HepG2 (cell line): Measurements from ENCODE around the gene NUDT14. TPM values are rescaled to one million over a fixed set of nuclear protein-coding genes. Genes with fewer than 3 reads are reported as not detected.

ENCODE experiments used
- ATAC-seq: fragments of 200-7000 bp; cut with Tn5 transposase; 3 replicates; pipeline ENCODE4 v1.9.1; 2020; ENCODE audit warnings: mild to moderate bottlenecking, moderate library complexity
- BruUV-seq: library from RNA; stranded (reverse); fragments of 400-500 nt; replicated peaks from 2 replicates; lab custom pipeline; 2021; lab: Mats Ljungman, UMichigan
- CTCF ChIA-PET: fragments of 300-600 bp; formaldehyde crosslinking; extraction: SDS; loops from one replicate; lab custom pipeline; 2021; ENCODE audit warnings: low total read pairs, inconsistent platforms, low intra/inter-chr PET ratio; lab: Yijun Ruan, JAX
- POLR2A ChIA-PET: fragments of 350-600 bp; sonication (Branson Sonifier 250); formaldehyde crosslinking; loops from one replicate; lab custom pipeline; 2020; ENCODE audit warnings: antibody characterized with exemption, inconsistent platforms; lab: Yijun Ruan, JAX
- DNase-seq: peaks from one replicate; pipeline ENCODE4 v3.0.0-alpha.2; 2015; ENCODE audit warnings: low spot score
- FAIRE-seq: peaks from 3 replicates; lab custom pipeline; 2011; peaks lifted over from hg19 to GRCh38; lab: Jason Lieb, UNC
- H2AFZ ChIP-seq: one replicate; pipeline ENCODE4 v1.6.1; 2011; ENCODE audit warnings: low read length, inconsistent platforms
- H3K27ac ChIP-seq: fragments of 300-600 bp; 3 replicates; pipeline ENCODE4 v1.8.0; 2011; ENCODE audit warnings: mixed run types, mild to moderate bottlenecking, mixed read lengths, low read length, inconsistent platforms; ENCODE audit not compliant: insufficient read depth; ENCODE audit errors: extremely low read length
- H3K27me3 ChIP-seq, 2 experiments: fragments of 200-600 bp in 1 of 2; 2 replicates in 1 of 2; 3 replicates in 1 of 2; pipeline versions ENCODE4 v1.6.0 to v1.8.0; 2011; ENCODE audit warnings: low read length in 2 of 2, mild to moderate bottlenecking in 2 of 2, moderate library complexity in 2 of 2, inconsistent platforms in 1 of 2; ENCODE audit not compliant: insufficient read depth in 2 of 2, control insufficient read depth in 1 of 2
- H3K36me3 ChIP-seq, 2 experiments: fragments of 200-600 bp in 1 of 2; replicated peaks in 1 of 2; 2 replicates in 1 of 2; 3 replicates in 1 of 2; pipeline versions ENCODE4 v1.5.1 to v1.8.0; 2011; ENCODE audit warnings: low read length in 2 of 2, inconsistent platforms in 1 of 2; ENCODE audit not compliant: insufficient read depth in 2 of 2, control insufficient read depth in 1 of 2
- H3K4me1 ChIP-seq: 2 replicates; pipeline ENCODE4 v1.5.1; 2012; ENCODE audit warnings: low read length, inconsistent platforms; ENCODE audit not compliant: insufficient read depth
- H3K4me2 ChIP-seq: 2 replicates; pipeline ENCODE4 v1.6.0; 2011; ENCODE audit warnings: low read depth, low read length, inconsistent platforms
- H3K4me3 ChIP-seq, 3 experiments: fragments of 200-600 bp in 1 of 3; sonication (generic), shearing (Covaris generic) in 1 of 3; replicated peaks in 1 of 3; 2 replicates each; pipeline ENCODE4 v1.5.1; 2011 to 2016; ENCODE audit warnings: low read length in 3 of 3, inconsistent platforms in 2 of 3, low read depth in 2 of 3, mild to moderate bottlenecking in 2 of 3, control low read depth in 1 of 3, mixed read lengths in 1 of 3; ENCODE audit not compliant: insufficient read depth in 1 of 3
- H3K79me2 ChIP-seq: one replicate; pipeline ENCODE4 v1.6.1; 2011; ENCODE audit warnings: low read length, inconsistent platforms; ENCODE audit not compliant: insufficient read depth
- H3K9ac ChIP-seq: 2 replicates; pipeline ENCODE4 v1.6.0; 2011; ENCODE audit warnings: mild to moderate bottlenecking, low read depth, low read length, inconsistent platforms; ENCODE audit not compliant: insufficient read depth
- H3K9me3 ChIP-seq: 2 replicates; pipeline ENCODE4 v1.5.1; 2012; ENCODE audit warnings: mild to moderate bottlenecking, low read length
- H4K20me1 ChIP-seq: 2 replicates; pipeline ENCODE4 v1.6.0; 2011; ENCODE audit warnings: inconsistent platforms, mild to moderate bottlenecking, low read length, moderate library complexity; ENCODE audit not compliant: insufficient read depth
- CC2D1A ChIP-seq: sonication (generic); formaldehyde crosslinking; IDR thresholded peaks from 2 replicates; pipeline ENCODE4 v1.8.1; 2023; ENCODE audit warnings: mild to moderate bottlenecking, missing genetic modification reagents
- NFRKB ChIP-seq: fragments of 450-650 bp; IDR thresholded peaks from 2 replicates; pipeline ENCODE4 v1.6.1; 2017
- PLRG1 ChIP-seq: fragments of 450-650 bp; conservative IDR thresholded peaks from 2 replicates; pipeline ENCODE4 v1.6.1; 2016
- PRMT3 ChIP-seq: sonication (generic); formaldehyde crosslinking; IDR thresholded peaks from 2 replicates; pipeline ENCODE4 v1.8.1; 2022; ENCODE audit warnings: low read depth, mild to moderate bottlenecking, moderate library complexity, missing genetic modification reagents, borderline replicate concordance
- ZNF282 ChIP-seq: fragments of 450-650 bp; IDR thresholded peaks from 2 replicates; pipeline ENCODE4 v1.6.1; 2018; ENCODE audit not compliant: partially characterized antibody
- ZNF496 ChIP-seq: sonication (generic); formaldehyde crosslinking; IDR thresholded peaks from 2 replicates; pipeline ENCODE4 v1.8.1; 2023; ENCODE audit warnings: mild to moderate bottlenecking, moderate library complexity, missing genetic modification reagents; ENCODE audit not compliant: insufficient replicate concordance
- ZNF644 ChIP-seq: IDR thresholded peaks from 2 replicates; pipeline ENCODE4 v1.6.1; 2016; ENCODE audit warnings: low read depth
- WGBS: methylation state at CpG from one replicate; pipeline ENCODE4 v1.1.6; 2017; ENCODE audit warnings: low lambda C conversion rate; 5-methylcytosine and 5-hydroxymethylcytosine counted together
- in situ Hi-C: cut with HindIII; loops from 2 replicates; pipeline ENCODE4 v1.10.0; 2017; ENCODE audit warnings: low pct_unique_long_range_greater_than_20kb; ENCODE audit not compliant: extremely low pct_ligation_motif_present
- intact Hi-C: fragments of 100-400 bp; cut with micrococcal nuclease; formaldehyde crosslinking; loops from one replicate; pipeline ENCODE4 v1.10.0; 2022; ENCODE audit not compliant: unreplicated experiment
- polyA plus RNA-seq, 8 experiments: library from polyadenylated mRNA; depleted of rRNA in 3 of 8; stranded (reverse) in 7 of 8; unstranded in 1 of 8; fragments of >200 nt; fragmentation: Illumina TruSeq in 4 of 8; extraction: Trizol in 4 of 8; gene quantifications; 2 replicates each; pipeline versions ENCODE4 v1.2.1 to v1.2.3, GENCODE V29; 2011 to 2016; ENCODE audit warnings: low read depth in 4 of 8, missing spikeins in 1 of 8, mixed read lengths in 1 of 8; ENCODE audit not compliant: insufficient read depth in 1 of 8
- total RNA-seq, 5 experiments: library from RNA; depleted of rRNA; stranded (reverse); fragments of >200 nt; fragmentation: Illumina TruSeq; extraction: Trizol; gene quantifications; 2 replicates each; pipeline ENCODE4 v1.2.3, GENCODE V29; 2016; ENCODE audit warnings: low read depth in 1 of 5

Gene NUDT14
- total and polyA plus RNA-seq, 2 of the 13 experiments (the other 11 are each of a cell fraction or from before 2014, with no cell fraction given) = 5.8 to 6.1 TPM

GRCh38 chr14:105195051-105195450 is 13.9 kb upstream of the NUDT14 start:
- Histone ChIP-seq H4K20me1 (no peaks in the 10 kb centered on the region), H3K27ac (no peak overlapping the region), H3K9ac (no peak overlapping the region), H2AFZ (no peak overlapping the region)
- FAIRE-seq = no peak
- in situ Hi-C loops = no loop called here
- TF ChIP-seq ZNF496 (CRISPR knock-in tag) = no peak
- TF ChIP-seq PLRG1 = no peak
- TF ChIP-seq CC2D1A (CRISPR knock-in tag) = no peak
- TF ChIP-seq, all 625 proteins: peak for 0
- no peak for DNase-seq
- intact Hi-C loops = no loop called here
- ChIA-PET CTCF (no interaction called here), POLR2A (no interaction called here)
- no peaks in the 10 kb centered on the region for H3K36me3 ChIP-seq
- H3K9me3 ChIP-seq = no peaks in the 10 kb centered on the region
- H3K4me1 ChIP-seq = peaks cover 37% of the 10 kb centered on the region
- peaks cover 25 to 78% of the 10 kb centered on the region in 2 experiments for H3K27me3 ChIP-seq
- BruUV-seq = no TSS peak
- no peak overlapping the region for H3K4me3 ChIP-seq
- no peak overlapping the region for H3K4me2 ChIP-seq
- H3K79me2 ChIP-seq = no peaks in the 10 kb centered on the region
- no CpG with 5 or more reads among the region's 10 CpGs for WGBS
- no peak for ATAC-seq

DNA sequence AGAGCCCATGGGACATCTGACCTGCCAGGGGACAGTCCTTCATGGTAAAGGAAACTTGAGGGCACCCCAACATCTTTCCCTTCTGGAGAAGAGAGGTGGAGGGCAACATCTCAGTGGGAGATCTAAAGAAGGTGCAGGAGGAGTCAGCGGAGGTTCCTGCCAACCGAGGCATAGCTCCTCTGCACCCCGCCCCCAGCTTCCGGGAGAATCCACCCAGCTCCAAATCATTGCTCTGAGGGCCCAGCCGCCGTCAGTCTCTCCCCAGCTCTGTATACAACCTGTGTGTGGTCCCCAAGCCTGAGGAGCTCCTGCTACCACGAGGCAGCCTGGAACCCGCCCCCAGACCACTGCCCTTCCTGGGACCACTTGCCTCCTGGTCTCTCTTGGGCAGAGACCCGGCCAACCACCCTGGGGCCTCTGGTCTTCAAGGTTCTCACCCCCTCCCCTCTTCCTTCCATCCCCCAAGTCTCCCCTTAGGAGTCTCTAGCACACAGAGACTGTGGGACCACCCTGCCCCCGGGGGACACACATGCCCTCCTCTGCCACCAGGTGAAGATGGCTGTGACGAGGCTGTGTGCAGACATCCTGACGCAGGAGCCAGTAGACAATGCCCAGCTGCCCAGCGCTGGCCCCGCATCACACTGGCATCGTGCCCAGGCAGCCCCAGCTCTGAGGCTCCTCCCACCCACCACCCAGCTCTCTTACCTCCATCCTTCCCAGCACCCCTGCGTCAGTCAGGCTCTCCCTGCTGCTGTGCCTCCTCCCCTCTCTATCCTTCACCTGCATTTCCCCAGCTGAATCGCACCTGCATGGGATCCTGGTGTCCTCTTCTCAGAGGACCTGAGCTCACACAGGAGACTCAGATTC is 13.0 kb upstream of the NUDT14 start:
- Histone ChIP-seq H4K20me1 (no peaks in the 10 kb centered on the region), H3K9me3 (no peaks in the 10 kb centered on the region), H3K27me3 (peaks cover 26 to 70% of the 10 kb centered on the region in 2 experiments), H3K79me2 (no peaks in the 10 kb centered on the region), H3K4me3 (no peak overlapping the region), H3K4me2 (no peak overlapping the region), H3K36me3 (no peaks in the 10 kb centered on the region), H3K4me1 (peaks cover 31% of the 10 kb centered on the region), H3K9ac (no peak overlapping the region), H2AFZ (no peak overlapping the region), H3K27ac (no peak overlapping the region)
- no peak for DNase-seq
- in situ Hi-C loops (no loop called here), intact Hi-C loops (no loop called here)
- FAIRE-seq = no peak
- no peak for TF ChIP-seq ZNF644 (CRISPR knock-in tag)
- no peak for TF ChIP-seq PRMT3 (CRISPR knock-in tag)
- TF ChIP-seq ZNF282 = no peak
- no peak for TF ChIP-seq NFRKB
- BruUV-seq = no TSS peak
- 12% methylated on average over 10 of the region's 17 CpGs for WGBS
- CTCF ChIA-PET = no interaction called here
- ATAC-seq = no peak
- POLR2A ChIA-PET = no interaction called here
